Activated CD8-positive, alpha-beta memory T cell treated with anti-CD3 and anti-CD28 coated beads, Interleukin-2, amount 50 U/mL, for 24 hours (primary cell): ENCODE measurements around the gene GRIK4.

ENCODE experiments used
- DNase-seq: peaks from one replicate; pipeline ENCODE4 v3.0.0-alpha.2; 2020; ENCODE audit errors: extremely low read depth

The GRIK4 gene

DNA sequence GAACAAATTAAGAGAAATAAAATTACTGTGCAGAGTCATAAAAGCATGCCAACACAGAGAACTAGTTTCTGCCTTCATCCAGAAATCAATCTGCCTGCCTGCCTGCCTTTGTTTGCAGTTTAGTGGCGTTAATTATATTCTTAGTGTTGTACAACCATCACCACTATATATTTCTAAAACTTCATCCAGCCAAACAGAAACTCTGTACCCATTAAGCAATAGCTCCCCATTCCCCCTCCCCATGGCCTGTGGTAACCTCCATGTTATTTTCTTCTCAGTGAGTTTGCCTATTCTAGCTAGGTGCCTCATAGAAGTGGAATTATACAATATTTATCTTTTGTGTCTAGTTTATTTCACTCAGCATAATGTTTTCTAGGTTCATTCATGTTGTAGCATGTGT, 329.1 kb downstream of the GRIK4 start:
- no peak for DNase-seq

DNA sequence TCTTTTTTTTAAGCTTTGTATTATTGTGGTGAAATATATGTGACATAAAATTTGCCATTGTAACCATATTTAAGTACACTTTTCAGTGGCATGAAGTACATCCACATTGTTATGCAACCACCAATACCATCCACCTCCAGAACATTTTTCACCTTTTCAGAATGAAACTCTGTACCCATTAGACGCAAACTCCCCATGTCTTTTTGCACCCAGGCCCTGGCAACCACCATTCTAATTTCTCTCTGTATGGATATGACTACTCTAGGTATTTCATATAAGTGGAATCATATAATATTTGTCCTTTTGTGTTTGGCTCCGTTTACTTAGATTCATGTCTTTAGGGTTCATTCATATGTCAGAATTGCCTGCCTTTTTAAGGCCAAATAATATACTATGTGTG, 329.5 kb downstream of the GRIK4 start:
- DNase-seq = no peak

DNA sequence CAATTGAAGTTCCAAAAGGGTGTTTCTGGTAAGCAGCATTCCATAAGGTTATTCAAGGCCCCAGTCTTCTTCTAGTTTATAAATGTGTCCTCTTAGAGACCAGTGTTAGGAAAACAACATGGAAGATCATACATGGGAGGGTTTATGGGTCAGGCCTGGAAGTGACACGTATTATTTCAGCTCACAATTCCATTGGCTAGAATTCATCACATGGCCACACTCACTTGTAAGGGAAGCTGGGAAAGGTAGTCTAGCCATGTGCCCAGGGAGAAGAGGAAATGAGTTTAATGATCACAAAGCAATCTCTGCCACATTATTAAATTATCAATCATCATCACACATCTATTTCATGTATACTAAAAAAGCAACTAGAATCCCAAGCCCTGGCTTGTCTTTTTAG, 330.6 kb downstream of the GRIK4 start:
- no peak for DNase-seq

DNA sequence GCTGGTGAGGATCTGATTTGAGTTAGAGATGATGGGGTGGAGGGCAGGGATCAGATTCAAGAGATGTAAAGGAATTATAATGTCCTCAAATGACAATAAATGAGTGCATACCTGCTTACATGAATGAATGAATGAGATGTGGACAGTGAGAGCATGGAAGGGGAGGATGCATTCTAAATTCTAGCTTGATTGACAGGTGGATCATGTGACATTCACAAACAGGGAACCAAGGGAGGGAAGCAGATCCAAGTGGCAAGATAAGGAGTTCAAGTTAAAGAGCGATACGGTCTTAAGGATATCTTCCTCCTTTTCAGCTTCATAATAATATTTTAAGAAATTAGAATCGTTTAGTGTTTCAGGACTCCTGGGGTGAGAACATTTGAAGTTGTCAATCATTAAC, 341.9 kb downstream of the GRIK4 start:
- DNase-seq = no peak

DNA sequence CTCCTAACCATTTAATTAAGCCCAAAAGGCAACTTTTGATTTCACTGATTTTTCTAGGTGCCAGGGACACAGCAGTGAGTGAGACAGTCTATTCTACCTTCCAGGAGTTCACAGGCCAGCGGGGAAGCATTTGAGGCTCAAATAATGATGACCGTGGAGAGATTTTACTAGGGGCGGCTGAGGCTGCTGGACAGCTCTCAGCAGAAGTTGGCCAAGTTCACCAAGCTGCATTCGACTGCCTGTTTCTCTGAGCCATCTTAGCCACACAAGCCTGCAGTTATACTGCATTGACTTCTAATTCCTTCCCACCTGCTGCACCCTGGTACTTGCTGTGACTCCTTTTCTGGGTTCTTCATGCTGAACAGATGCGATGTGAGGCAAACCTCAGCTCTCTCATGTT, 343.4 kb downstream of the GRIK4 start:
- DNase-seq = no peak

DNA sequence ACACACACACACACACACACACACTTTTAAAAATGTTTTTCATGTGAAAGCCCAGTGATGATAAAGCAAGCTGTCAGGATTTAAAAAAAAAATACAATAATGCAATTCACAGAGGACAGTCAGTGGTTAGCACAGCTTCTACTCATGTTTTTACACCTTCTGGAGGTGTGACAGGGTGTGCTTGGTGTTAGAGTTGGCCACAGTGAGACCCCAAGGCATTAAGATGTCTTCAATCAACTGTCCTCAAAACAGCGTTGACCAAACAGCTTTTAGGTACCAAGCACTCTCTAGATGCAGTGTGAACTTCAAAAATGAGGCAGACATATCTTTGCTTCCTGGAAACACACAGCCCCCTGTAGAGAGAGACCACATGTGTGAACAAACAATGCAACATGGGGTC, 346.0 kb downstream of the GRIK4 start:
- DNase-seq = no peak

DNA sequence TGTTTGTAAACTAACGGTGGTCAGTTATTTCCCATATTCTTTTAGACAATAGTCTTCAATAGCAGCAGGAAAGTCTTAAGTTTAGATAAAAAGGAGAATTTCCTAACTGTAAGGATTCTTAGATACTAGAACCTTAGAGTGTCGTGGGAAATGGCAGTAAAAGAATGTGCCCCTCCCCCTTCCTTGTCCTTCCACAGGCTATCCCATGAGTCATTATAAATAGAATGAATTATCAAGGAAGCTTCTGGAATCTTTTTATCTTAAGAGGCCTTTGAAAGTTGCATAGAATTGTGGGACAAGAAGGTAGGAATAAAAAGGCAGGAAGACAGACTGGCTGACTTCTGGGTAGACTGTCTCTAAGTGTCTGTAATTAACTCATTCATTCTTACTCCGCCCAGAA, 347.2 kb downstream of the GRIK4 start:
- no peak for DNase-seq

DNA sequence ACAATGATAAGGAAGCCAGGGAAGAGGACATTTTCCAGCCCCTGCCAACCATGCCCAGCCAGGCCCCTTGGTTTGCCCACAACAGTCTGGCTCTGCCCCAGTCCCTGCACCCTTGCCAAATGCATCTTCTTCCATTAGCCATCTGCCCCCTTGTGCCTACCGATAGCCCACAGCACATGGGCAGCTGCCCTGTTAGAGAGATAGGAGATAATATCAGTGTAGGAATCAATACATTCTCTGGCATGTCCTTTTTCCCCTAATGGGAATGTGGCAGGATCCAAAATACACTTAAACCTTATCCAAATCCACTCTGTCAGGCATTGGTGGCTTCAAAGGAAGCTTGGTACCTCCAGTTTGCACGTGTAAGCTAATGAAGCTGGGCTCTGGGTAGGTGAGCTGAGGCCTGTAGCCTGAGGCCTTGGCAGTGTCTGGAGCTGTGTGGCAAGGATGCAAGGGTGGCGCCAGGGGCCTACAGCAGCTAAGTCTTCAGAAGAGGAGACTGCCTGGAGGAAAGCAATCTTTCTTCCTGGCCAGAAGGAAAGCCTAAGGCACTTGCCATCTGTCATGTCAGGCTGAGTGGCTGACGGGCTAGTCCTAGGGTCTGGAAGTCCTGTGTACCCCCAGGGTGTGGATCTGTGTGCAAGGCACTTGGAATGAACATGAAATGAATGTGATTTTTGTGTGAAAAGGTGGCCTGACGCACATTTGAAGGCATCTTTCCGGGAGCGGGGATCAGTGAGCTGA, 348.2 kb downstream of the GRIK4 start:
- no peak for DNase-seq

DNA sequence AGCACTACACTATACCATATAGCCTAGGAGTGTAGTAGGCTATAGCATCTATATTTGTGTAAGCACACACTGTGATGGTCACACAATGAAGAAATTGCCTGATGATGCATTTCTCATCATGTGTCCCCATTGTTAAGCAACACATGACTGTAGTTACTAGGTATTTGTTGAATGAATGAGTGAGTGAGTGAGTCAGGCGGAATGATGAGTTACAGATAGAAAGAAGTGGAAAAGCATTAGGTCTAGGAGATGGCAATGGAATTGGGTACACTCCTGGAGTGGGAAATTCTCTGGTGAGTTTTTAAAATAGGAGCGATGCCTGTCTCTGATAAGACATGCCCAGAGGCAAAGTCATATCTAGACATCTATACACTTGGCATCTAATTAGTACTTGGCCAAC, 351.8 kb downstream of the GRIK4 start:
- DNase-seq = no peak

DNA sequence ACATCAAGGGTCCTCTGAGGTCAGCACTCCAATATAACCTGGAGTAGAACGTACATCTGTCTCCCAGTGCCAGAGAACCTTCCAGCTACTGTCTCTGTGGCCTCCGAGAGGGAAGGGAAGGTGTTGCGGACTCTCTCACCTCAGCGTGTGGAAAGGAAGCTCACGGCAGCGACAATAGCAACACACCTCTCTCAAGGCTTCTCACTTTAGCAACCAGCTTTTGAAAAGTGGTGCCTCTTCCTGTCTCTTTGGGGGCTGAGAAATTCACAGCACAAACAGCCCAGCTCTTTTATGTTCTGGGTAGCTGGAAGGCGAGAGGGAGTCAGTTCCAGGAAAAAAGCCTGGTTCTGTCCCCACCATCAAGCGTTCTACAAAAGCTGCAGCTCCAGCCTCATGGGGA, 355.5 kb downstream of the GRIK4 start:
- no peak for DNase-seq

DNA sequence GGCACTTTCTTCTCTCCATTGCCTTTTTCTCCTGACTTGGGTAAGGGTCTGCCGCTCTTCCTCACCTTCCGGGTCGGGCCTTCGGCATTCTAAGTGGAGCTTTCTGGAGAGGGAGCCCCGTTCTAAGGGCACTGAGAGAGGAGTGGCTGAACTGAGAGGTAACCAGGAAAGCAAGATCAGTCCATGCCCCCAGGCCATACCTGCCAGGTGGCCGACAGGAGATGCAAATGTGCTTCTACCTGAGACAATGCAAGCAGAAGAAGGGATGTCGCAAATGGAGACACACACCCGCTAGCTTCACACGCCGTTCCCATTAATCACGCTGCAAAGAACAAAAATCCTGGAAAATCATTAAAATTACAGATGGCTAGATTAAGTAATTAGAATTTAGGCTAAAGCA, 356.0 kb downstream of the GRIK4 start:
- DNase-seq = no peak

DNA sequence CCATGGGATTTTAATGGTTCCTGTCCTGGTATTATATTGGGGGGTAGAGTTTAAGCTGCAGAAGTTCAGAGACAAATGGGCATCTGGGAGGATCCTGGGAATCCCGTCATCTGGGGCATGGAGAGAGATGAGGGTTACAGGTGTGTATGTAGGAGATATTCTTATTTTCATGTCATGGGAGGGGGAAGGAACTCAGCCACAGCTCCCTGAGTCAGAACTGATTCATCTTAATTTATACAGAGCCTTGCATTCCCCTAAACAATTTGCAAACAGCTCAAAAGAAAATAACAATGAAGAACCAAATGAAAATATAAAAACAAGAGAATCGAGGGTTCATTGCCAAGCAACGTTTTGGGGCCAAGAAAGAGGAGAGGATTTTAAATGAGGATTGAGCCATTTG, 356.4 kb downstream of the GRIK4 start:
- DNase-seq = no peak

DNA sequence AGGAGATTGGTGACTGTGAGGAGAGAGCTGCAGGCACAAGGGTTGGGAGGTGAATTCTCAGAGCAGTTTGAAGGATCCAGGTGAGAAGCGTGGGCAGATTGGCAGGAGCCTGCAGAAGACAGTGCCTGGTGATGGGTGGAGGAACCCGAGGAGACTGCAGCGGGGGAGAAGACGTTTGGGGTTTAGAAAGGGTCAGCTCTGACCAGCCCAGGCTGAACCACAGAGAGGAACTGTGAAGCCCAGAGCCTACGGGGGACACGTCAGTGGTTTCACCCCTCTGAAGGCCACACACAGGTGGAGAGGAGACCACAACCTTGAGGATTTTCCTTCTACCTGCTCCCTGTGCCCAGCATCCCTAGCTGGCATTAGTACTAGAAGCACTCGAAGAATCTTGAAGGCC, 357.5 kb downstream of the GRIK4 start:
- no peak for DNase-seq

DNA sequence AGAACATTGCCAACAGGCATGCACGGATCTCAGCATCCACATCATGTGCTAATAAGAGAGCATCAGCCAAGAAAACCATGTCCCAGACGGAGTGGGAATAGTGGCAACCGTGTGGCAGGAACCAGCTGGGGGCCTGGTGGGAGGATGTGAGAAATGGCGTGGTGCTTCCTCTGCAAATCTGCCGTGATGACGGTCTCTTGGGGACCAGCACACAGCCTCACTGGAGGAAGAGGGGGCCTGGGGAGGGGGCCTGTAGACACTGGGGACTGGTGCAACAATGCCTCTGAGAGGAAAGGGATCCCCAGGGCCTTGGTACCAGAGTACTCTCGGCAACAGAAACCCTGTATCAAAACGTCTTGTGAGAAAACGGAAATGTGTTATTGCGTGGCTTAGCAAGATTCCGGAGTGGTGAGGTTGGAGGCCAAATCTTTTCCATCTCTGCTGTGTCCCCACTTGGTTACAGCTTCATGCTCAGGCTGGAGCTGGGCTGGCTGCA, 358.0 kb downstream of the GRIK4 start:
- no peak for DNase-seq

DNA sequence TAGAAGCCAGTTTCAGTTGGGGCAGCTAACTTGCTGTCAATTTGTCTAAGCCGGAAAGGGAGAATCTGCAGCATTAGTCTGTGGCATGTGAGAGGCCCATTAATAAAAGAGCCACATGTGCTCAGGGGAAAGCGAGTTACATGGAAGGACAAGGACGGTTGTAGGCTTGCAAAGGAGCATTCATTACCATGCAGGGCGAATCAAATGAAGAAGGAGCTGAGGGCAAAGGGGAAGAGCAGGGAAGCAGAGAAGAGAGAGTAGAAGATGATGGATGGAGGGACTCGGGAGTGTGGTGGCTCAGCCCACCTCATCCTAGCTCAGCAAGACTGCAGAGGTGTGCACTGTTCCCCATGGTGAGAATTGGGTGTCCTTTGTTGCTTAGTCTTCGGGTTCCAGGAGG, 359.6 kb downstream of the GRIK4 start:
- DNase-seq = no peak

DNA sequence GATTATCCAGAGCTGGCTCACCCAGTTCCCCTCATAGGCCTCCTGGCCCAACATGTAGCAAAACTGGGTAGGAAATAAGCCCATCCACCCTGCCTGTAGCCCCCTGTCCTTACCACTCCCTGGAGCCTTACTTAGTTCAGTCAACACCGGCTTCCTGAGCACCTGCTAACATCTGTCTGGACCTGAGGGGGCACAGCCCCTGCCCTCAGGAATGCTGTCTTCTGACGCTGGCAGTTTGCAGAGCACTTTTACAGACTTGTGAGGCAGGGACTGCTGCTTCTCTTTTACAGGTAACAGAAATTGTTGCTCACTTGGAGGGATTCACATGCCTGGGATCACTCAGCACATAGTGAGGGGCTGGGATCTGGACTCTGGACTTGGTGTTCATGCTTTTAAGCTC, 360.4 kb downstream of the GRIK4 start:
- DNase-seq = no peak

DNA sequence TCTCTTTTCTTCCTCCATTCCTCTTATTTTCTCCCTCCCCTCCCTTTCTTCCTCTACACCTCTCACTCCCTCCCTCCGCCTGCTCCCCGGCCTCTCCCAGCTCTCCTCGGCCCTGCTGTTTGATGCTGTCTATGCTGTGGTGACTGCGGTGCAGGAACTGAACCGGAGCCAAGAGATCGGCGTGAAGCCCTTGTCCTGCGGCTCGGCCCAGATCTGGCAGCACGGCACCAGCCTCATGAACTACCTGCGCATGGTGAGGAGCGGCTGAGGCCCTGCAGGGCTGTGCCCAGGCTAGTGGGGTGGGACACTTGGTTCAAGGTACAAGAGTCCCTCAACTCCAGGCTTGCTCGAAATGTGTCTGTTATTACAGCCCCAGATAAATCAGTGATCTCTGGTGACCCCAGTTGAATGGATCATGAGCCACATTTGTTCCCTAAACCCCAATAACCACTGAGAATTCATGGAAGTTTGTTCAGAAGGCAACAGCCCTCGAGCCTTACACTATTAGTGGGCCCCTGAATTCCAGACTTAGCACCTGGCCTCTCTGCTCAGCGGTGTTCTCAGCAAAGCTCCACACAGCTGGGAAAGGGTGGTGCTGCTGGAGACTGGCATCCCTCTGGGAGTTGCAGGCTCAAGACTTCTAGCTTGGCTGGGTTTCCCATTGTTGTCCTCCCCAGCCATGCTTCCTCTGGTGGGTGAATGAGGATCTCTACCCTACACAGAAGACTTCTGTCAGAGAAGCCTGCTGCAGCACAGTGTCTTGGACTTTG, 362.6 kb downstream of the GRIK4 start:
- DNase-seq = no peak

DNA sequence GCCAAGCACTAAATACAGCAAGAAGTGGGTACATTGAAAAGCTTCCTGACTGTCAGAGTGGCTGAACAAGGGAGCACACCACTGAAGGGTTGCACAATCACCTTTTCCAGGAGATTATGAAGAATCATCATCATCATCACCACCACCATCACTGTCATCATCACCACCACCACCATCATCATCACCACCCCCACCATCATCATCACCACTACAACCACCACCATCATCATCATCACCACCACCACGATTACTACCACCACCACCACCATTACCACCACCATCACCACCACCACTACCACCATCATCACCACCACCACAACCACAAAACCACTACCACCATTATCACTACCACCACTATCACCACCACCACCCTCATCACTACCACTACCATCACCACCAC, 364.4 kb downstream of the GRIK4 start:
- no peak for DNase-seq

DNA sequence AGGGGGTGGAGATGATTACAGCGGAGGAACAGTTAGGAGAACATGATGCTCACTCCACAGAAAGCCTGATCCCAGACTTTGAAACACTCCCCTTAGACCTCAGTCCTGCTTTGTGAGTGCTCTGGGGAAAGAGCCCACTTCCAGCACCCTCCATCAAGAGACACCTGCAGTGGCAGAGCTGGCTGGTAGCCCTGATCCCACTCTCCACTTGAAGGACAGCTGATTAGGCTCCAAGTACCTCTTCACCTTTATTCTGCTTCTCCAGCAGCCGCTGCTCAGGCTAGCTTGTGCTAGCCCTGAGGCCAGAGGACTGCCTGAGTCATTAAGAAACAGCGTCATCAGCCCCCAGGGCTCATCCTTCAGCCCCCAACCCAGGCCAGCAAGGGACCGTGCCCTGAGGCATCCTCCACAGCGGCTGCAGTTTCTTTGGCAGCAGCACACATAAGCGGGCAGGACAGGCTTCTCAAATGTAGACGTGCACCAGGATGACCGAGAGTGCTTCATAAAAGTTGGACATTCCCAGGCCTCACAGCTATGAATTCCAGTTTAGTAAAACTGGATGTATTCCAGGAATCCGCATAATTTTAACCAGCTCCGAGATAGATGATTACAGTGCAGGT, 366.3 kb downstream of the GRIK4 start:
- no peak for DNase-seq

DNA sequence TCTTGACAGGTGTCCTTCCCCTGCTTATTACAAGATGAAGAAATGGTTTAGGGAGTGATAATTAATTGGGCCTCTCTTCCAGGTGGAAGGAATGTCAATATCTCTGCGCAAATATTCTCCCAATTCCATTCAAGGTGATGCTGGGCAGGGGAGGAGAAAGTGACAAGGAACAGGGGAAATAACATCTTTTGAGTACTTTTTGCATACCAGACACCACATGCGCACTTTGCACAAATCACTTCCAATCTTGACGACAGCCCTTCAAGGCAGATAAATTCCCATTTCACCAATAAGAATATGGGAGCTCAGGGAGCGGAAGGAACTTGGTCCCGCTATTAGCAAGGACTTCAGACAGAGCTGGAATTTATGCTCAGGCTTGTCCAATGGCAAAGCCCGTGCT, 367.2 kb downstream of the GRIK4 start:
- DNase-seq = no peak

DNA sequence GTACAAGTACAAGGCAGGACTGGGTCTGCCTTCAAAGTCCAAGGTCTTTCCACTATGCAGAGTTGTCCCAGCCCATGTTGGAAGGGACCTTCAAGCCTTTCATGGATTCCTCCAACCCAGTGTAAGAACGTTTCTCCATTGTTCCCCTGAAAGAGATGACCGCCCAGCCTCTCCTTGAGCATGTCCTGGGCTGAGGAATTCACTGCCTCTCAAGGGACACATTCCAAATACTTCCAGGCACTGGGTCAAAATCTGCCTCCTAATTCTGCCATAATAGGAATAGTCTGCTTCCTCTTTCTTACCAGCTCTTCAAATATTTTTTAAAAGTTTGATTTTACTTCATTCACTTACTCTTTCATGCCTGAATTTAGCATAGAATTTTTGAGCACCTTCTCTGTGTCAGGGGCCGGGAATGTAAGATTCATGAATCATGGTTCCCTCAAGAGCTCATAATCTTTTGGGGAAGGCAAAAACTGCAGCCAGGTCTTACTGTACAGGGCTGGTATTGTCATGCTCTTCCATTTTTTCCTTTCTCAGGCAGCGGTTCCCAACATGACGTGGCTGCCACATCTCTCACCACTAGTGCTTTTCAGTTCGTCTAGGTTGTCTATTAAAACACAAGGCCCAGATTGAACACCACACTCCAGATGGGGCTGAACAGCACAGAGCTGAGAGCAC, 369.1 kb downstream of the GRIK4 start:
- no peak for DNase-seq

DNA sequence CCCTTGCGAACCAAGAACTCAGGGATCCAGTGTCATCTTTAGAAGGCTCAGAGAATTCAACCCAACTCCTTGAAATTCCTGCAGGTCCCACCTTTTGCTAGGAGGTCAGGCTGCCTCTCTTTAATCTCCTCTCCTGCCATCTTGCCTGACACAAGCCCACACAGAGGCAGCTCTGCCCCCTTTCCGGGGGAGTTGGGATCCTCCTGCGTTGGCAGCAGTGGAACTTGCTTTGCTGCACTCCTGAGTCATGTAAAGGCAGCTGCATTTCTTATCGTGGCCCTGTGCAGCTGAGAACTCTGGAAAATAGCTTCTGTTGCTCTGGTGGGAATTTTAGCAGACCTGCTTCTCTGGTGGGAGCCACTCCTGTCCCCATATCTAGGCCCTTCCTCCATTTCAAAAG, 370.0 kb downstream of the GRIK4 start:
- DNase-seq = no peak
